ENCODE measurements around the gene CD300A. TPM values are rescaled to one million over a fixed set of nuclear protein-coding genes. Genes with fewer than 3 reads are reported as not detected.

Gene CD300A
- total and polyA plus RNA-seq, 4 experiments from 2014 or later = 27.6 to 51.4 (median 33.7) TPM

- no peak for DNase-seq
- Histone ChIP-seq H3K36me3 (ENCODE audit: insufficient read depth, low read length) (no peaks in the 10 kb centered on the region), H3K4me1 (ENCODE audit: insufficient read depth, low read length) (no peaks in the 10 kb centered on the region), H3K27ac (ENCODE audit: low read depth, low read length) (no peak overlapping the region), H3K27me3 (ENCODE audit: insufficient read depth, low read length) (peaks cover 6% of the 10 kb centered on the region), H3K4me3 (ENCODE audit: low read length in 2 of 2) (no peak overlapping the region), H3K9me3 (ENCODE audit: control insufficient read depth in 1 of 2, low read length in 2 of 2) (no peaks in the 10 kb centered on the region)
- H3K27ac Mint-ChIP-seq = no peak overlapping the region
- H3K27me3 Mint-ChIP-seq = peaks cover 34 to 43% of the 10 kb centered on the region in 2 donors
- no peaks in the 10 kb centered on the region for H3K36me3 Mint-ChIP-seq
- peaks cover 2 to 11% (median 6%) of the 10 kb centered on the region in 8 donors for H3K9me3 Mint-ChIP-seq
- no peak overlapping the region for H3K4me3 Mint-ChIP-seq
- ChIA-PET POLR2A (ENCODE audit: partially characterized antibody) (no interaction called here), CTCF (ENCODE audit: partially characterized antibody) (interaction anchor here (0.9 to 1.5 kb wide), 3 partner anchors 9 to 153 kb away, joined by 3 read pairs; partner anchors contain the start of gene CD300LB)
- intact Hi-C loops (cut with micrococcal nuclease) = no loop called here
- H3K4me1 Mint-ChIP-seq = peaks cover 0 to 4% (median 1%) of the 10 kb centered on the region in 4 donors
These were observed 56.1 kb downstream of the CD300A start for GRCh38 chr17:74522381-74523105.

GRCh38 chr17:74523308-74523707 is 56.9 kb downstream of the CD300A start:
- no peak overlapping the region for H3K27ac ChIP-seq (ENCODE audit: low read depth, low read length)
- Mint-ChIP-seq H3K4me1 (peaks cover 0 to 4% (median 1%) of the 10 kb centered on the region in 4 donors), H3K4me3 (no peak overlapping the region), H3K9me3 (peaks cover under 1 to 7% (median 4%) of the 10 kb centered on the region in 8 donors), H3K36me3 (no peaks in the 10 kb centered on the region), H3K27me3 (peaks cover 34 to 46% of the 10 kb centered on the region in 2 donors), H3K27ac (no peak overlapping the region)
- H3K27me3 ChIP-seq (ENCODE audit: insufficient read depth, low read length) = peaks cover 6% of the 10 kb centered on the region
- ChIA-PET CTCF (ENCODE audit: partially characterized antibody) (interaction anchor here (1.5 kb wide), 1 partner anchor 8 kb away, joined by 3 read pairs; the partner anchor contains the start of gene CD300LB), POLR2A (ENCODE audit: partially characterized antibody) (no interaction called here)
- DNase-seq = no peak
- no peak overlapping the region for H3K4me3 ChIP-seq (ENCODE audit: low read length in 2 of 2)
- no peaks in the 10 kb centered on the region for H3K9me3 ChIP-seq (ENCODE audit: control insufficient read depth in 1 of 2, low read length in 2 of 2)
- H3K4me1 ChIP-seq (ENCODE audit: insufficient read depth, low read length) = no peaks in the 10 kb centered on the region
- intact Hi-C loops (cut with micrococcal nuclease) = no loop called here
- no peaks in the 10 kb centered on the region for H3K36me3 ChIP-seq (ENCODE audit: insufficient read depth, low read length)

GRCh38 chr17:74524653-74525464 is 58.4 kb downstream of the CD300A start:
- POLR2A ChIA-PET (ENCODE audit: partially characterized antibody) = no interaction called here
- no peaks in the 10 kb centered on the region for H3K36me3 Mint-ChIP-seq
- Histone ChIP-seq H3K36me3 (ENCODE audit: insufficient read depth, low read length) (no peaks in the 10 kb centered on the region), H3K27ac (ENCODE audit: low read depth, low read length) (no peak overlapping the region), H3K4me1 (ENCODE audit: insufficient read depth, low read length) (no peaks in the 10 kb centered on the region), H3K9me3 (ENCODE audit: control insufficient read depth in 1 of 2, low read length in 2 of 2) (no peaks in the 10 kb centered on the region), H3K4me3 (ENCODE audit: low read length in 2 of 2) (no peak overlapping the region), H3K27me3 (ENCODE audit: insufficient read depth, low read length) (peaks cover 6% of the 10 kb centered on the region)
- H3K27ac Mint-ChIP-seq = no peak overlapping the region
- no peak overlapping the region for H3K4me3 Mint-ChIP-seq
- H3K4me1 Mint-ChIP-seq = peaks cover 0 to 4% (median 1%) of the 10 kb centered on the region in 4 donors
- no peak for DNase-seq
- CTCF ChIA-PET (ENCODE audit: partially characterized antibody) = no interaction called here
- intact Hi-C loops (cut with micrococcal nuclease) = no loop called here
- H3K27me3 Mint-ChIP-seq = peaks cover 32 to 41% of the 10 kb centered on the region in 2 donors
- H3K9me3 Mint-ChIP-seq = peaks cover 0 to 5% (median 0%) of the 10 kb centered on the region in 8 donors

GRCh38 chr17:74525465-74525725 is 59.0 kb downstream of the CD300A start:
- no peak overlapping the region for H3K27ac Mint-ChIP-seq
- CTCF ChIA-PET (ENCODE audit: partially characterized antibody) = no interaction called here

DNA sequence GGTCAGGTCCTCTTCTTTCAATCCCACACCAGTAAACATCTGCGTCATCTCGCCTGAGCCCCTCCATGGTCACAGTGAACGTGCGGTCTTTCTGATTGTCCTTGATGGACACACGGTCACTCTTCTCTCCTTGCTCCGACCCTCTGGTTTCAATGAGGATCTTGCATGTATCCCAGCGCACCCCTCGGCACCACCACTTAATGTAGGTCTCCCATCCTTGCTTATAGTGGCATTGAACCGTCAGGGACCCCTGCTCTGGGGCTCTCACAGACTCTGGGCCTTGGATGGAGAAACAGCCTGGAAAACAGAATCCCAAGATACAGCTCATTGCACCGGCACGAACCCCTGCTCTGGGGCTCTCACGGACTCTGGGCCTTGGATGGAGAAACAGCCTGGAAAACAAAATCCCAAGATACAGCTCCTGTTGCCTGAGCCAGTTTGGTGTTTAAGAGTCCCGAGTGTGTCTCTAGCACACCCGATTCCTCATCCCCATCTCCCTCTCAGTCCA is 59.4 kb downstream of the CD300A start:
- H3K4me3 ChIP-seq (ENCODE audit: low read length in 2 of 2) = no peak overlapping the region
- H3K36me3 ChIP-seq (ENCODE audit: insufficient read depth, low read length) = no peaks in the 10 kb centered on the region
- intact Hi-C loops (cut with micrococcal nuclease) = no loop called here
- H3K9me3 Mint-ChIP-seq = peaks cover 0 to 5% (median 0%) of the 10 kb centered on the region in 8 donors
- peaks cover 36 to 44% of the 10 kb centered on the region in 2 donors for H3K27me3 Mint-ChIP-seq
- H3K27ac ChIP-seq (ENCODE audit: low read depth, low read length) = no peak overlapping the region
- peaks cover 6% of the 10 kb centered on the region for H3K27me3 ChIP-seq (ENCODE audit: insufficient read depth, low read length)
- H3K9me3 ChIP-seq (ENCODE audit: control insufficient read depth in 1 of 2, low read length in 2 of 2) = no peaks in the 10 kb centered on the region
- no peaks in the 10 kb centered on the region for H3K4me1 ChIP-seq (ENCODE audit: insufficient read depth, low read length)
- H3K4me3 Mint-ChIP-seq = no peak overlapping the region
- CTCF ChIA-PET (ENCODE audit: partially characterized antibody) = no interaction called here
- H3K4me1 Mint-ChIP-seq = peaks cover 0 to 3% (median under 1%) of the 10 kb centered on the region in 4 donors
- no peak overlapping the region for H3K27ac Mint-ChIP-seq
- H3K36me3 Mint-ChIP-seq = no peaks in the 10 kb centered on the region
- DNase-seq = no peak
- POLR2A ChIA-PET (ENCODE audit: partially characterized antibody) = no interaction called here

More at GRCh38 chr17:74525465-74525725, 59.0 kb downstream of the CD300A start:
- Mint-ChIP-seq H3K9me3 (peaks cover 0 to 5% (median 0%) of the 10 kb centered on the region in 8 donors), H3K4me3 (no peak overlapping the region), H3K4me1 (peaks cover 0 to 4% (median 1%) of the 10 kb centered on the region in 4 donors), H3K27me3 (peaks cover 34 to 42% of the 10 kb centered on the region in 2 donors), H3K36me3 (no peaks in the 10 kb centered on the region)
- Histone ChIP-seq H3K9me3 (ENCODE audit: control insufficient read depth in 1 of 2, low read length in 2 of 2) (no peaks in the 10 kb centered on the region), H3K4me1 (ENCODE audit: insufficient read depth, low read length) (no peaks in the 10 kb centered on the region), H3K27me3 (ENCODE audit: insufficient read depth, low read length) (peaks cover 6% of the 10 kb centered on the region), H3K27ac (ENCODE audit: low read depth, low read length) (no peak overlapping the region), H3K4me3 (ENCODE audit: low read length in 2 of 2) (no peak overlapping the region), H3K36me3 (ENCODE audit: insufficient read depth, low read length) (no peaks in the 10 kb centered on the region)
- intact Hi-C loops (cut with micrococcal nuclease) = no loop called here
- DNase-seq = no peak
- POLR2A ChIA-PET (ENCODE audit: partially characterized antibody) = no interaction called here

GRCh38 chr17:74526681-74527080 is 60.2 kb downstream of the CD300A start:
- Histone ChIP-seq H3K27ac (ENCODE audit: low read depth, low read length) (no peak overlapping the region), H3K27me3 (ENCODE audit: insufficient read depth, low read length) (peaks cover 4% of the 10 kb centered on the region), H3K4me1 (ENCODE audit: insufficient read depth, low read length) (no peaks in the 10 kb centered on the region), H3K36me3 (ENCODE audit: insufficient read depth, low read length) (no peaks in the 10 kb centered on the region), H3K4me3 (ENCODE audit: low read length in 2 of 2) (no peak overlapping the region), H3K9me3 (ENCODE audit: control insufficient read depth in 1 of 2, low read length in 2 of 2) (no peaks in the 10 kb centered on the region)
- intact Hi-C loops (cut with micrococcal nuclease) = no loop called here
- H3K27me3 Mint-ChIP-seq = peaks cover 35 to 40% of the 10 kb centered on the region in 2 donors
- ChIA-PET POLR2A (ENCODE audit: partially characterized antibody) (no interaction called here), CTCF (ENCODE audit: partially characterized antibody) (interaction anchor here (1.4 kb wide), 1 partner anchor 158 kb away, joined by 5 read pairs; no protein-coding TSS in a partner anchor)
- no peaks in the 10 kb centered on the region for H3K4me1 Mint-ChIP-seq
- peaks cover 0 to 5% (median 0%) of the 10 kb centered on the region in 8 donors for H3K9me3 Mint-ChIP-seq
- H3K4me3 Mint-ChIP-seq = no peak overlapping the region
- H3K36me3 Mint-ChIP-seq = no peaks in the 10 kb centered on the region
- DNase-seq = no peak
- no peak overlapping the region for H3K27ac Mint-ChIP-seq

- Mint-ChIP-seq H3K4me3 (no peak overlapping the region), H3K27me3 (peaks cover 32 to 41% of the 10 kb centered on the region in 2 donors), H3K36me3 (no peaks in the 10 kb centered on the region), H3K4me1 (no peaks in the 10 kb centered on the region), H3K9me3 (peaks cover 0 to 5% (median 0%) of the 10 kb centered on the region in 8 donors), H3K27ac (no peak overlapping the region)
- ChIA-PET CTCF (ENCODE audit: partially characterized antibody) (interaction anchor here (1.4 kb wide), 1 partner anchor 158 kb away, joined by 5 read pairs; no protein-coding TSS in a partner anchor), POLR2A (ENCODE audit: partially characterized antibody) (no interaction called here)
- H3K36me3 ChIP-seq (ENCODE audit: insufficient read depth, low read length) = no peaks in the 10 kb centered on the region
- H3K9me3 ChIP-seq (ENCODE audit: control insufficient read depth in 1 of 2, low read length in 2 of 2) = no peaks in the 10 kb centered on the region
- intact Hi-C loops (cut with micrococcal nuclease) = no loop called here
- no peaks in the 10 kb centered on the region for H3K27me3 ChIP-seq (ENCODE audit: insufficient read depth, low read length)
- H3K4me1 ChIP-seq (ENCODE audit: insufficient read depth, low read length) = no peaks in the 10 kb centered on the region
- no peak overlapping the region for H3K27ac ChIP-seq (ENCODE audit: low read depth, low read length)
- DNase-seq = no peak
- no peak overlapping the region for H3K4me3 ChIP-seq (ENCODE audit: low read length in 2 of 2)
These were observed 60.6 kb downstream of the CD300A start for GRCh38 chr17:74527081-74527480.
